Measurements from ENCODE around the gene UQCRQ.

DNA sequence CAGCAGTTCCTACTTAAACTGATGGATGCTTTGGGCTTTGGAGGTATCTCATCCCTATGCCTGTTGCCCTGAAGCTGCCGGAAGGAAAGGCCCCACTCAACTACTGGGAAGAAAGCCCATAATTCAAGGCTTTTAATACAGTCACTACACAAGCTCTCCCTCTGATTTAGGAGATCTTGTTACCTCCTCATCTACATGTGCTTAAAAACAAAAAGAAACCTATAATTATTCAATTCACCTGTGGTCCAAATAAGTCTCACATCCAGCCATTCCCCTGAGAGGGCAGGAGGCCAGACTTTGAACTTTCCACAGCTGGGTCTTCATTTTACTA is 6.3 kb downstream of the UQCRQ start:
- TF ChIP-seq, protein P1, sequence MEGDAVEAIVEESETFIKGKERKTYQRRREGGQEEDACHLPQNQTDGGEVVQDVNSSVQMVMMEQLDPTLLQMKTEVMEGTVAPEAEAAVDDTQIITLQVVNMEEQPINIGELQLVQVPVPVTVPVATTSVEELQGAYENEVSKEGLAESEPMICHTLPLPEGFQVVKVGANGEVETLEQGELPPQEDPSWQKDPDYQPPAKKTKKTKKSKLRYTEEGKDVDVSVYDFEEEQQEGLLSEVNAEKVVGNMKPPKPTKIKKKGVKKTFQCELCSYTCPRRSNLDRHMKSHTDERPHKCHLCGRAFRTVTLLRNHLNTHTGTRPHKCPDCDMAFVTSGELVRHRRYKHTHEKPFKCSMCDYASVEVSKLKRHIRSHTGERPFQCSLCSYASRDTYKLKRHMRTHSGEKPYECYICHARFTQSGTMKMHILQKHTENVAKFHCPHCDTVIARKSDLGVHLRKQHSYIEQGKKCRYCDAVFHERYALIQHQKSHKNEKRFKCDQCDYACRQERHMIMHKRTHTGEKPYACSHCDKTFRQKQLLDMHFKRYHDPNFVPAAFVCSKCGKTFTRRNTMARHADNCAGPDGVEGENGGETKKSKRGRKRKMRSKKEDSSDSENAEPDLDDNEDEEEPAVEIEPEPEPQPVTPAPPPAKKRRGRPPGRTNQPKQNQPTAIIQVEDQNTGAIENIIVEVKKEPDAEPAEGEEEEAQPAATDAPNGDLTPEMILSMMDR (IDR thresholded peaks at IDR 0.05) = no peak
- TF ChIP-seq POLR2A (IDR thresholded peaks at IDR 0.05) = no peak

Measured in testis (tissue), 2 donors.